HCT116 (cell line): Measurements from ENCODE around the gene RBM47. TPM values are rescaled to one million over a fixed set of nuclear protein-coding genes. Genes with fewer than 3 reads are reported as not detected.

ENCODE experiments used
- ATAC-seq: fragments of 200-7000 bp; cut with Tn5 transposase; 2 replicates; pipeline ENCODE4 v1.9.1; 2020; ENCODE audit warnings: mild to moderate bottlenecking, moderate library complexity
- BruUV-seq: library from RNA; stranded (reverse); fragments of 400-500 nt; replicated peaks from 2 replicates; lab custom pipeline; 2021; lab: Mats Ljungman, UMichigan
- CTCF ChIA-PET: fragments of 300-600 bp; sonication (Branson Sonifier 250); formaldehyde crosslinking; loops from one replicate; lab custom pipeline; 2021; ENCODE audit warnings: antibody characterized with exemption; lab: Charles Lee
- POLR2A ChIA-PET: fragments of 300-600, 350-600 bp; sonication (Branson Sonifier 250); formaldehyde crosslinking; loops from one replicate; lab custom pipeline; 2021; ENCODE audit warnings: antibody characterized with exemption; lab: Charles Lee
- RAD21 ChIA-PET, 2 experiments: fragments of 300-600 bp; sonication (Branson Sonifier 250); formaldehyde crosslinking; loops; one replicate each; lab custom pipeline; 2023; ENCODE audit warnings: low total read pairs in 2 of 2; ENCODE audit not compliant: uncharacterized antibody in 2 of 2, unreplicated experiment in 2 of 2, low non-redundant PET in 1 of 2; lab: Charles Lee
- DNase-seq: peaks from one replicate; pipeline ENCODE4 v3.0.0-alpha.2; 2010; ENCODE audit warnings: low read depth, low spot score
- H2AFZ ChIP-seq: fragments of 200-600 bp; shearing (Covaris generic), sonication (generic); 2 replicates; pipeline ENCODE4 v1.6.1; 2017; ENCODE audit warnings: low read depth, mixed run types, mixed read lengths, antibody characterized with exemption, low read length; ENCODE audit not compliant: poor library complexity, severe bottlenecking
- H3K27ac ChIP-seq: 2 replicates; pipeline ENCODE4 v1.5.1; 2012; ENCODE audit warnings: low read depth, low read length
- H3K27me3 ChIP-seq: fragments of 200-600 bp; sonication (generic); 2 replicates; pipeline ENCODE4 v1.6.1; 2016; ENCODE audit warnings: mixed run types, low read length, mixed read lengths; ENCODE audit not compliant: insufficient read depth
- H3K36me3 ChIP-seq, 2 experiments: fragments of 200-500 bp in 1 of 2; fragments of 200-600 bp in 1 of 2; sonication (Bioruptor generic) in 1 of 2; sonication (generic) in 1 of 2; 2 replicates each; pipeline versions ENCODE4 v1.5.1 to v1.6.1; 2014 to 2016; ENCODE audit warnings: low read length in 2 of 2, inconsistent platforms in 1 of 2, mixed read lengths in 1 of 2, mixed run types in 1 of 2; ENCODE audit not compliant: insufficient read depth in 2 of 2, control insufficient read depth in 1 of 2
- H3K4me1 ChIP-seq, 2 experiments: fragments of 200-600 bp in 1 of 2; sonication (generic) in 1 of 2; 2 replicates each; pipeline versions ENCODE4 v1.5.1 to v1.6.1; 2012 to 2017; ENCODE audit warnings: low read length in 2 of 2, inconsistent platforms in 1 of 2, mild to moderate bottlenecking in 1 of 2, mixed read lengths in 1 of 2, mixed run types in 1 of 2, moderate library complexity in 1 of 2; ENCODE audit not compliant: insufficient read depth in 2 of 2, control insufficient read depth in 1 of 2
- H3K4me2 ChIP-seq: fragments of 200-600 bp; sonication (generic); 2 replicates; pipeline ENCODE4 v1.6.1; 2017; ENCODE audit warnings: mixed run types, low read length, mixed read lengths
- H3K4me3 ChIP-seq, 2 experiments: fragments of 200-600 bp in 1 of 2; sonication (generic) in 1 of 2; replicated peaks in 1 of 2; 2 replicates each; pipeline ENCODE4 v1.5.1; 2011 to 2016; ENCODE audit warnings: low read length in 2 of 2, control low read depth in 1 of 2, low read depth in 1 of 2, mild to moderate bottlenecking in 1 of 2, mixed read lengths in 1 of 2, mixed run types in 1 of 2
- H3K79me2 ChIP-seq: fragments of 200-600 bp; sonication (generic); 2 replicates; pipeline ENCODE4 v1.6.1; 2017; ENCODE audit warnings: mild to moderate bottlenecking, mixed run types, low read length, moderate library complexity, mixed read lengths; ENCODE audit not compliant: insufficient read depth
- H3K9ac ChIP-seq: fragments of 200-600 bp; sonication (generic); 2 replicates; pipeline ENCODE4 v1.6.1; 2016; ENCODE audit warnings: low read length, mixed read lengths
- H3K9me2 ChIP-seq: fragments of 200-600 bp; sonication (generic), shearing (Covaris generic); 2 replicates; pipeline ENCODE4 v1.6.1; 2017; ENCODE audit warnings: mixed run types, mild to moderate bottlenecking, moderate library complexity; ENCODE audit not compliant: insufficient read depth
- H3K9me3 ChIP-seq, 2 experiments: fragments of 200-500 bp in 1 of 2; fragments of 200-600 bp in 1 of 2; sonication (Bioruptor generic) in 1 of 2; sonication (generic) in 1 of 2; 2 replicates each; pipeline ENCODE4 v1.6.1; 2014 to 2017; ENCODE audit warnings: low read length in 2 of 2, mixed read lengths in 2 of 2, inconsistent platforms in 1 of 2, low read depth in 1 of 2, mild to moderate bottlenecking in 1 of 2, mixed run types in 1 of 2, moderate library complexity in 1 of 2; ENCODE audit not compliant: control insufficient read depth in 1 of 2, insufficient read depth in 1 of 2
- H4K20me1 ChIP-seq: fragments of 200-600 bp; sonication (generic), shearing (Covaris generic); 2 replicates; pipeline ENCODE4 v1.6.1; 2017; ENCODE audit warnings: mixed run types, mild to moderate bottlenecking, moderate library complexity; ENCODE audit not compliant: insufficient read depth
- ATF3 ChIP-seq: IDR thresholded peaks from 2 replicates; pipeline ENCODE4 v1.6.1; 2012
- CTCF ChIP-seq, 3 experiments: fragments of 200-600 bp in 1 of 3; sonication (generic) in 1 of 3; IDR thresholded peaks in 2 of 3; conservative IDR thresholded peaks in 1 of 3; 2 replicates each; pipeline ENCODE4 v1.5.1; 2012 to 2017; ENCODE audit warnings: low read depth in 2 of 3, low read length in 2 of 3, antibody characterized with exemption in 1 of 3, borderline replicate concordance in 1 of 3, control low read depth in 1 of 3, mild to moderate bottlenecking in 1 of 3, mixed read lengths in 1 of 3, mixed run types in 1 of 3, moderate library complexity in 1 of 3; ENCODE audit not compliant: insufficient read depth in 1 of 3
- RAD21 ChIP-seq: IDR thresholded peaks from 2 replicates; pipeline ENCODE4 v1.6.1; 2012; ENCODE audit warnings: low read depth, mild to moderate bottlenecking
- SIN3A ChIP-seq: IDR thresholded peaks from 2 replicates; pipeline ENCODE4 v1.6.1; 2012; ENCODE audit warnings: low read depth
- YY1 ChIP-seq: IDR thresholded peaks from 2 replicates; pipeline ENCODE4 v1.6.1; 2011; ENCODE audit warnings: low read length, low read depth, moderate library complexity, mild to moderate bottlenecking; ENCODE audit not compliant: insufficient replicate concordance; ENCODE audit errors: extremely low read depth
- intact Hi-C: fragments of 100-400 bp; cut with micrococcal nuclease; formaldehyde crosslinking; loops from 2 replicates; pipeline ENCODE4 v1.10.0; 2022
- total RNA-seq: library from RNA; stranded (reverse); gene quantifications from one replicate; pipeline ENCODE4 v1.2.1, GENCODE V29; 2021; ENCODE audit not compliant: unreplicated experiment
- TF ChIP-seq, protein P1 (sequence below): IDR thresholded peaks from 2 replicates; pipeline ENCODE4 v1.6.1; 2012; ENCODE audit warnings: low read depth

RBM47 gene
- total RNA-seq, 1 experiment from 2014 or later, result 22.2 TPM

GRCh38 chr4:40511036-40511614, 118.5 kb downstream of the RBM47 start (continued):
- TF ChIP-seq, protein P1, sequence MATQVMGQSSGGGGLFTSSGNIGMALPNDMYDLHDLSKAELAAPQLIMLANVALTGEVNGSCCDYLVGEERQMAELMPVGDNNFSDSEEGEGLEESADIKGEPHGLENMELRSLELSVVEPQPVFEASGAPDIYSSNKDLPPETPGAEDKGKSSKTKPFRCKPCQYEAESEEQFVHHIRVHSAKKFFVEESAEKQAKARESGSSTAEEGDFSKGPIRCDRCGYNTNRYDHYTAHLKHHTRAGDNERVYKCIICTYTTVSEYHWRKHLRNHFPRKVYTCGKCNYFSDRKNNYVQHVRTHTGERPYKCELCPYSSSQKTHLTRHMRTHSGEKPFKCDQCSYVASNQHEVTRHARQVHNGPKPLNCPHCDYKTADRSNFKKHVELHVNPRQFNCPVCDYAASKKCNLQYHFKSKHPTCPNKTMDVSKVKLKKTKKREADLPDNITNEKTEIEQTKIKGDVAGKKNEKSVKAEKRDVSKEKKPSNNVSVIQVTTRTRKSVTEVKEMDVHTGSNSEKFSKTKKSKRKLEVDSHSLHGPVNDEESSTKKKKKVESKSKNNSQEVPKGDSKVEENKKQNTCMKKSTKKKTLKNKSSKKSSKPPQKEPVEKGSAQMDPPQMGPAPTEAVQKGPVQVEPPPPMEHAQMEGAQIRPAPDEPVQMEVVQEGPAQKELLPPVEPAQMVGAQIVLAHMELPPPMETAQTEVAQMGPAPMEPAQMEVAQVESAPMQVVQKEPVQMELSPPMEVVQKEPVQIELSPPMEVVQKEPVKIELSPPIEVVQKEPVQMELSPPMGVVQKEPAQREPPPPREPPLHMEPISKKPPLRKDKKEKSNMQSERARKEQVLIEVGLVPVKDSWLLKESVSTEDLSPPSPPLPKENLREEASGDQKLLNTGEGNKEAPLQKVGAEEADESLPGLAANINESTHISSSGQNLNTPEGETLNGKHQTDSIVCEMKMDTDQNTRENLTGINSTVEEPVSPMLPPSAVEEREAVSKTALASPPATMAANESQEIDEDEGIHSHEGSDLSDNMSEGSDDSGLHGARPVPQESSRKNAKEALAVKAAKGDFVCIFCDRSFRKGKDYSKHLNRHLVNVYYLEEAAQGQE, result no peak
- TF ChIP-seq ATF3, result no peak

DNA sequence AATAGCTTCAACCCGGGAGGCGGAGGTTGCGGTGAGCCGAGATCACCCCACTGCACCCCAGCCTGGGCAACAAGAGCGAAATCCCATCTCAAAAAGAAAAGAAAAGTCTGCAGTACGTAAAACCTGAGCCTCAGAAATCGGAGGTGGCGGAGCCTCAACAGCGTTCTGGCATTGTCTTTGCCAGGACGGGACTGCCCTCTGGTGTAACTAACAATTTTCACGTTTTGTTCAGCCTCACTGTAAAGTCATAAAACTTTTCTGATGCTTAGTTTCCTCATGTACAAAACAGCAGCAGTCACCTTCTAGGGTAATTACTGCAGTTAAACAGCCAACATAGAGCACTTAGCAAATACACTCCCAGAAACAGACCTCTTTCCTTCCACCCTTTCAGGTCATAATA, 121.7 kb downstream of the RBM47 start:
- ATAC-seq, result no peak
- ChIA-PET RAD21 (no interaction called here), CTCF (interaction anchor here (1.4 kb wide), 1 partner anchor 211 kb away, joined by 3 read pairs; no protein-coding TSS in a partner anchor), POLR2A (no interaction called here)
- H3K4me3 ChIP-seq, result no peak overlapping the region
- H3K27me3 ChIP-seq, result no peaks in the 10 kb centered on the region
- H3K36me3 ChIP-seq, result no peaks in the 10 kb centered on the region
- H3K9me2 ChIP-seq, result no peaks in the 10 kb centered on the region
- H3K4me2 ChIP-seq, result no peak overlapping the region
- BruUV-seq, result no TSS peak
- no peaks in the 10 kb centered on the region for H3K9me3 ChIP-seq
- no peaks in the 10 kb centered on the region for H3K79me2 ChIP-seq
- H3K27ac ChIP-seq, result no peak overlapping the region
- intact Hi-C loops, result no loop called here
- TF ChIP-seq SIN3A (no peak), YY1 (no peak), RAD21 (peak; percentile 48), CTCF (IDR thresholded peaks at IDR 0.05 in 2 of 3, conservative IDR thresholded peaks at IDR 0.05 in 1 of 3; ENCODE audit: borderline replicate concordance in 1 of 3, insufficient read depth in 1 of 3, low read depth in 2 of 3, low read length in 2 of 3) (peak in 1 of 3 experiments; percentile 19; a peak in 1 of 6 replicates)
- no peak for DNase-seq
- peaks cover 0 to 29% of the 10 kb centered on the region in 2 experiments; a peak in 3 of 4 replicates for H3K4me1 ChIP-seq
- no peak overlapping the region for H3K9ac ChIP-seq
- H4K20me1 ChIP-seq, result no peaks in the 10 kb centered on the region
- H2AFZ ChIP-seq, result no peak overlapping the region
